HG03103 (cell line): ENCODE measurements around the gene CRB1.

Source experiments
- ATAC-seq: cut with Tn5 transposase; IDR thresholded peaks from one replicate; pipeline ENCODE4 v1.9.1; 2021; ENCODE audit warnings: low read depth; ENCODE audit not compliant: unreplicated experiment

Gene CRB1

DNA sequence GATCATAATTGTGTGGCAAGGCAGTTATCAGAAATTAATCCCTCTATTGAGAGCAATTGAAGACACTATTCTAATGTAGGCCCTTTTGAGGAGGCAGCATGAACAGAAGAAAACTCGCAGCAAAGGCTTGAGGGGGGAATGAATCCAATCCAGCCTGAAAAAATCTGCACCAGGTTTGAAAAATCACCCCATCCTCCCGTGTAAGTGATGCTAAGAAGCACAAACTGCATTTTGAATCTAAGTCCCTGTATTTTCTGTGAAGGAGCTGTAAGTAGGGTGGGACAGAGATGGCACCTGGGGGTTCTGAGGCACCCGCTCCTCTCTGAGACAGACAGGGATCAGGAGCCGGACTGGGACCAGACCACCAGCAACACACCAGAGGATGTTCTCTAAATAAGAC is at the start of gene CRB1:
TSS of gene CRB1 (plus strand) at position 241 of the 400 bp plus-strand sequence. CDS start 161 bp downstream, outside the sequence.
- ATAC-seq: no peak

DNA sequence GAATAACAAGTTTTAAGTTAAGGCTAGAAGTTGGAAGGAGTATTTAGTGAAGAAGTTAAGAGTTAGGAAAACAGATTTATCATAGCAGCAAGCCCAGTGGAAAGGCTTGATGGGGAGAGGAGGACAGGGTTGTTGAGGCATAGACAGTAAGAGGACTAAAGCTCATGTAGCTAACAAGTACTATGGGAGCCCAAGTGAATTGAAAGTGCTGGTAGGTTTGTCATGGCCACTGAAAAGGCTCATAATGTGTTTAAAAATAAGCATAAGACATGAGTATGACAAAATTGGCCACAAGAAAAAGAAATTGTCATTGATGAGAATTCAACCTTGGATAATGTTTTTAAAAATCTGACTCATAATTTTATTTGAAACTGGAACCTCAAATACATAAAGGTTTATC is 49.2 kb upstream of the CRB1 start:
- ATAC-seq: no peak

DNA sequence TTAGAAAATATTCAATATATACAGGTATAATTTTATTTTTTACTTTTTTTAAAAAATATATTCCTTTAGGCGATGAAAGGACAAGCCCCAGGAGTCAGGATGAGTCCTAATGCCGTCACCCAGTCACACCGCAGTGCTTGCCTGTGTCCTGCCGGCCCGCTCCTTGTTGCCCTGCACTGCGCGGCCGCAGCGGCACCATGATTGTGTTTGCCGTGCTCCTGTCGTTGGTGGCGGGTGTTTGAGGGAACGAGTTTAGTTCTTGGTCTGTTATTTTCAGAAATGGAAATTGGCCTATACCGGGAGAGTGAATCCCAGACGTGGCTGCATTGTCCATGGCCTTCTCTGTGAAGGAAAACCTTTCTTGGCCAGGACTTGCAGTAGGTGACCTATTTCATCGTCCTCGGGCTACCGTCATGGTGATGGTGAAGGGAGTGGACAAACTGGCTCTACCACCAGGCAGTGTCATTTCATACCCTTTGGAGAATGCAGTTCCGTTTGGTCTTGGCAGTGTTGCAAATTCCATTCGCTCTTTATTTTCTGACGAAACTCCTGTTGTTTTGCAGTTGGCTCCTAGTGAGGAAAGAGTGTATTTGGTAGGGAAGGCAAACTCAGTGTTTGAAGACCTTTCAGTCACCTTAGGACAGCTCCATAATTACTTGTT is 45.9 kb upstream of the CRB1 start:
- ATAC-seq: no peak

DNA sequence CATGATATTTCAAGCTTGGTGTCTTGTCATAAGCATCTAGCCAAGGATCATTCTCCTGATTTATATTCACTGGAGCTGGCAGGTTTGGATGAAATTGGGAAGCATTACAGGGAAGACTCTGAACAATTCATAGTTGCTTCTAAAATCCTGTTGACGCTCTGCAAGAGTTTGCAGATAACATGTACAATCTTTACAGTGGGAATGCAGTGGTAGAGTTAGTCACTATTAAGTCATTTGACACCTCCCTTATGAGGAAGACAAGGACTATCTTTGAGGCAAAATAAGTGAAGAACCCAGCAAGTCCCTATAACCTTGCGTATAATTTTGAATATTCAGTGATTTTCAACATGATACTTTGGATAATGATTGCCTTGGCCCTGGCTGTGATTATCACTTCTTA is 45.3 kb upstream of the CRB1 start:
- ATAC-seq: no peak

DNA sequence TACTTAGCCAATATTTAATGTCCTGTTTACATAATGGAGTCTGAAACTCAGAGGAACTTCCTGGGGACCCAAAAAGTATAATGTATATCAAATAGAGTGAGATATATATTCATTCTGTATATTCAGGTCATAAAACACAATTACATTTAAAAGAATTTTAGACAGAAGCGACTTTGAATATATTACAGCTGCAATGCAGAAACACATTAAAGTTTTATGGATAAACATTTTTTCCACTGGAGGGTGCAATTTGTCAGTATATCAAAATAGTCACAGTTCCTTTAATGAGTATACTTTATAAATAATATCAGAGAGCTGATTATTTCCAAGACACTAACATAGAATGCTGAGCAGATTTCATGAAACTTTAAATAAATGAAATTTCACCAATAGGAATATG is 43.9 kb upstream of the CRB1 start:
- no peak for ATAC-seq

DNA sequence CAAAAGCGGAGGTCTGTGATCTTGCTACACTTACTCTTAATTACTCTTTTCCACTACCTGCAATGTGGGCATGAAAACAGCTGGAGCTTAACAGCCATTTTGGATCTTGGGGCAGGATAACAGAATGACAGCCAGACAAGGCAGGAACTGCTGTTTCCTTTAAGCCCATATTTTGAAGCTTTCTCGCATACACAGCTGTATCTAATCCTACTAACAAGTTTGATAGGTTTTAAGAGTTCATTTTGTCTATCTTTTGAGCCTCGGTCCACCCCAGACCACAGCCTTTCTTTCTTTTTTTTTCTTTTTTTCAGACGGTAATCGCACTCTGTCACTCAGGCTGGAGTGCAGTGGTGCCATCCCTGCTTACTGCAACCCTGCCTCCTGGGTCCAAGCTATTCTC is 42.4 kb upstream of the CRB1 start:
- no peak for ATAC-seq

DNA sequence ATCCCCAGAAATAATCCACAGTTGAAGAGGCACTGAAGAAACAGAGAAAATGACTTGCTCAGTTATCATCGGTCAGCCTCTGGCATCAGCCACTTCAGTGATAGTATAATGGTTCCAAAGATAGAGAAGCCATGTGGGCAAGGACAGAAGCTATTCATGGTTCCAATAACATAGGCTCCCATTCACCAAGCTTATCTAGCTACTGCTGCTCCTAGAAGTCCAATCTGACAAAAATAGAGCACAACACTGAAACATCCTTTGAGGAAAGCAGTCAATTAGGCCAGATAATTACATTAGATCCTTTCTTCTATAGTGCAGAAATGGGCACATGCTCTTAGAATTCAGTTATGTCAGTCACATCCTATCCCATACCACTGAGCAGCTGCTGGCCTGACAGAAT is 33.5 kb upstream of the CRB1 start:
- no peak for ATAC-seq

DNA sequence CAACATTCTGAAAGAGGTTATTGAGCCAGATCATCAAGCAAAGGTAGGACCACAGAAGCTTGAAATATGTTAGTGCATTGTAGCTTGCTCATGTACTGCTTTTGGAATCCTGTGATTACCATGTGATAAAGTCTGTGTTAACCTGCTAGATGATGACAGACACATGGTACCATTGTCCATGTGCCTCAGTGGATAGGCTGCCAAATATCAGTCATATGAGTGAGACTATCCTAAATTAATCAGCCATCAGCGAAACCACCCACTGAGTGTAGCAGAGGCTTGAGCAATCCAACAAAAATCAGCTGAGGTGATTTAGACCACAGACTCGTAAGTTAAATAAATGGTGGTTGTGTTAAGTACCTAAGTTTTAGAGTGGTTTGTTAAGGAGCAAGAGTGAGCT is 32.7 kb upstream of the CRB1 start:
- ATAC-seq: no peak

DNA sequence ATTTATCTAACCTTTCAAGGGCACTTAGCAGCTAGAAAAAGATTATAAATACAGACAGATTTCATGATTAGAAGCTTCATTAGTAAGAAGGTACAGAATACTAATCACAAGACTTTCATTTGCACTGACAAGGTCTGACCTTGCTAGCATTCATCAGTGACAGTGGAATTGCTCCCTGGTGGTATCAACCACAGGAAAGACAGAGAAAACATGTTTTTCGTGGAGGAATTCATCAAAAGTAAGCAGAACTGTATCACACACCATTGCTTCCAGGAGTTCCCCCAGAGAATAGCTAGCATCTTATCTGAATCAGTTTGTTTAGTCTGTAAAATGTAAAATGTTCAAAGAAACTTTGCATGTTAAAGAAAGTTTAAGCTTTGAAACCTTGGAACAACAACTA is 20.6 kb upstream of the CRB1 start:
- no peak for ATAC-seq

DNA sequence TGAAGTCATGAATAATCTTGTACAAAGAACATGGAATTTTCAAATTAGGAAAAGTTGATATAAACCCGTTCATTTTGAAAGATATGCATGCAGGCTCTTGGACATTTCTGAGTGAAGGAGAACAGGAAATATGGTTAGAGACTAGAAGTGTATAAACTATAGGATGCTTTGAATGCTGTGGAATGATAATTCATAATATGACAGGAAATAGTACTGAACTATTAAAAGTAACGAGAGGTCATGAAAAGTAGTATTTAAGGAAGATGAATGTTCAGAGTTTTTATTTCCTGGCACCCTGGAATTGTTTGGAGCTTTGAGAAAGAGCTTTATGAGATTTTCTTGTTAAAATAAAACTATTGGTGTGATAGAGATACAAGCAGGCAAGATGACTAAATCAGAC is 18.7 kb upstream of the CRB1 start:
- no peak for ATAC-seq

DNA sequence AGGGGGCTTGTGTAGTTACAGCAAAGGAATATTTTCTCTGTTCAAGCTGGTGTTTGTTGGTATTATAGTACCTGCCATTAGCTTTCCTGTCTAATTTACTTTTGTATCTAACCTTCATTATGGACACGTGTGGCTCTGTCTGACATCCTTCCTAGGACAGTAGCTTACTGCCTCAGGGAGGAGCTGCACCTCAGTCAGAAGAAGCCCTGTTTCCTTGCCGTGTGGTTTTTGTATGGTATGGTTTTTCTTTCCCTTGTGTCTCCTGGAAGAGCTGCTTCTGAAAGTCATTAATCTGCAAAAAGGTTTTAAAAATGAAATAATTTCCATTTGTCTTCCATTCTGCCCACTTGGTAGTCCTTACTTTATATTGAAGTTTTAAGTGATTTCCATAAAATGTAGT is 17.4 kb upstream of the CRB1 start:
- ATAC-seq: no peak

DNA sequence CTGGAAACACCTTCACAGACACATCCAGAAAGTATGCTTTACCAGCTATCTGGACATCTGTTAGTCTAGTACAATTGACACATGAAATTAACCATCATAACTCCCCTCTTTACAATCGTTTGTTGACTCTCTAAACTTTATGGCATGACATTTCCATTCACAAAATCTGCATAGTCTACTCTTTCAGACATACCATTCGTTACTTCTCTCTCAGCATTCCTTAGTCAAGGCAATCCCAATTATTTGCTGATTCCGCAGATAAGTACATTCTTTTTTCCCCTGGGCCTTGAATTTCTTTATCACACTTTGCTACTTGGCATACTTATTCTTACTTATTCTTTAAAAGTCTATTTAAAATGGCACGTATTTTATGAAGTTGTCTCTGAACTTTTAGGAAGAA is 15.1 kb upstream of the CRB1 start:
- ATAC-seq: no peak

DNA sequence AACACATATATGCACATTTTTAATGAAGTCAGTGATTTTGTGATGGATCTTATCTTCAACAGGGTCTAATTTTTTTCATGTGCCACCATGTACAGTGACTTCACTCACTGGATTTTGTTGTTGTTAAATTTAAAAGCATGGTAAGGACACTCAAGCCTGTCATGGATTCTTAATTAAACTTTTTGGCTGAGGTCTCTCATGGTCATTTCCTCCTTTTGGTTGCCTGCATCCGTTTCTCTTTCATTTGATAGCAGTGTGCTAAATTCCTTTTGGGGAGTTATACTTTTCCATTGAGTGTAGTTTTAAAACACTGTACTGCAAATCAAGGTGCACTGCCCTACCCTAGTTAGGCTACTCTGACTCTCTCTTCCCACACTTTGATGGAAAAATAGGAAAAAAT is 13.2 kb upstream of the CRB1 start:
- no peak for ATAC-seq

DNA sequence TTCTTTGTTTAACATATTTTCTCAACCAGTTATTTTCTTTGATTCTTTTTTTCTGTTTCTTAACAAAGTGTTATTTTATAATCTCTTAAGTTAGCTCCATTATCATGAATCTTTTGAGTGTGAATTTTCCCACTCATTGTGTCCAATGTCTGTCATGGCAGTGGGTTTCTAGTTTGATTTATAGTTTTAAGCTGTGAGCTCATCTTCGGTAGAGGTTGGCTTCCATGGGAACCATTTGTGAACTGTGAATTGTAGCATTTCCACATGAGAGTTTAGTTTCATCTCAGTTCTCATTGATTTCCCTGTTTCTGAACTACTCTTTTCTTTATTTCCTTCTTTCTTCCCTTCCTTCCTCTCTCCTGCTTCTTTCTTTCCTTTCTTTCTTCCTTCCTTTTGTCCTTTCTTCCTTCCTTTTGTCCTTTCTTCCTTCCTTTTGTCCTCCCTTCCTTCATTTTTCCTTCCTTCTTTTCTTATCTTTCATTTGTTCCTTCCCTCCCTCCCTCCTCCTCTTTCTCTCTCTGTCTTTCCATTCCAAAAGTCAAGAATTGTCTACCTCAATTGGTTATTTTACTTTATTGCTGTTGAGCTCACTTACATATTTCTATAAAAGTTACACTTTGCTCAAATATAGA is 3.0 kb upstream of the CRB1 start:
- ATAC-seq: no peak

DNA sequence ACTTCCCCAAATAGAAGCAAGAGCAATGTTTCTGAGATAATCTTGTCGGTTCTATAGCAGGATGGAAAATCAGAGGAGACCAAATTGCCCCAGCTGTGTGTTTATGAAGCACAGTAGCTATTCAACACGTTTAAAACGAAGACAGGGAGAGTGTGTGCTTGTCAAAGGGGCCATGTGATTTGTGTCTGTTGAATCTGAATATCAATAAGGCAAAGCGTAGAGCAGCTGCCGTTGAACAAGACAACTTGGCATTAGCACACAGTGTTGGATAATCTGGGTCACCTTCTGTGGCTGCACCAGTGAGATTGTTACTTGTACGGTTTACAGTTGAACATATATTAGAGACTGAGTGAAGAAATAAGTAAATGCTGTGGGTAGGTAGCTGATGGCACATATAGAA is 1.0 kb downstream of the CRB1 start:
- ATAC-seq: no peak

DNA sequence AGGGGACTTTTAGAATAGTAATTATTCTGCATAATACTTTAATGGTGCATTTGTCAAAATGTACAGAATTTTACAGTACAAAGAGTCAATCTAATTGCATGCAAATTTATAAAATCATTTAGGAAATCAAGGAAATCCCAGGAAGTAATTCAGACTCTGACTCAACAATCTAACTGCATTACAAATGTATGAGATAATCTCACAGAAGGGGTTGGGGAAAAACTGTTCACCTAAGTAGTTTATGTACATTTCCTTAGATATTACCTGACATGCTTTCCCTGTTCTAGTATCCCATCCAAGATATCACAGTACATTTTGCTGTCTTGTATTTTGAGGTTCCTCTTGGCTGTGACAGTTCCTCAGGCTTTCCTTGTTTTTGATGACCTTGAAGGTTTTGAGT is 4.7 kb downstream of the CRB1 start:
- ATAC-seq: no peak

DNA sequence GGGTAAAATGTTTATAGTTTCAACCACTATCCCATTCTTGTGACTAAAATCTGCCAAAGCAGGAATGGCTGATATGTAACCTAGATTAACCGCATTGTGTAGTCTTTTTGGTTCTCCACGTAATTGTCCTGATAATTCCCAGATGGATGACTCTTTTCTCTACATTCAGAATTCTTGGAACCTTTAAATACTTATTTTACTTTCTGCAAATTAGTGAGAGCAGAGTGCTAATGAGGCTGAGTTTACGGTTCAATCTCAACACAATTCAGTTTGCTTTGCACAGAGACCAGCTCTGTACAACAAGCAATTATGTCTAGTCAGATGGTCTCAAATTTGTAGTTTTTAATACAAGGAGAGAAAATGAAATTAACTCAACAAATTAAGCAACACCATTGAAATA is 9.1 kb downstream of the CRB1 start:
- ATAC-seq: no peak

DNA sequence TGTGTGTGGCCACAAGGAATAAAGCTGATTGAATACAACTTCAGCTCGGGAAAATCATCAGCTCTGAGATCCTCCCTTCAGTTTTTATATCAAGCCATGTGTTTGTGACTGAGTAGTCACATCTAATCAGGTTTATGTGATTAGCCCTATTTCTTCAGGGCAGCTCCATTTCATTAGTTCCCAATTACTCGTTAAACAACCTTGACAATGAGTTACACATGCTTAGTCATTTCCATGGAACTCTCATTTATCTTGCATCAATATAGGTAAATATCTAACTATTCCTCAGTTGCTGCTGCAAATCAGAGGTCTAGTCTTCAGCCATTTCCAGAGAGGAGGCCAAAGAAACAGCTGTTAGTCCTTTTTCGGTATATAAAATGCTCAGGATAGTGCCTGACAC is 16.3 kb downstream of the CRB1 start:
- no peak for ATAC-seq

DNA sequence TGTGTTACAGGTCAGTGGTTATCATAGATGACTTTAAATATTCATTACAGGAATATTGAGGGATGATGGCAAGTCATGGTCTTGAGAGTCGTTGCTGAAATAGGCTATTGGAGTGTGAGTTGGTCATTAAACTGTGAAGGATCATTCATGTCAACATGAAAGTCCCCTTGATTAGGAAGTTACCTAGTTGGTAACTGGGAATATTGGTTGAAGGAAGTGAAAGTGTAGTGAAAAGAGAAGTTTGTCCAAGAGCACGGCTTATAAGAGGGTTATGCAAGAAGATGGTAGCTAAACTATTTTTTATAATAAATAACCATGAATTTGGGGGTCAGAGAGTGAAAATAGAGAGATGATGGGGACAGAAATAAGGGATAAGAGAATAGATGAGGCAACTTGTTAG is 16.9 kb downstream of the CRB1 start:
- no peak for ATAC-seq

DNA sequence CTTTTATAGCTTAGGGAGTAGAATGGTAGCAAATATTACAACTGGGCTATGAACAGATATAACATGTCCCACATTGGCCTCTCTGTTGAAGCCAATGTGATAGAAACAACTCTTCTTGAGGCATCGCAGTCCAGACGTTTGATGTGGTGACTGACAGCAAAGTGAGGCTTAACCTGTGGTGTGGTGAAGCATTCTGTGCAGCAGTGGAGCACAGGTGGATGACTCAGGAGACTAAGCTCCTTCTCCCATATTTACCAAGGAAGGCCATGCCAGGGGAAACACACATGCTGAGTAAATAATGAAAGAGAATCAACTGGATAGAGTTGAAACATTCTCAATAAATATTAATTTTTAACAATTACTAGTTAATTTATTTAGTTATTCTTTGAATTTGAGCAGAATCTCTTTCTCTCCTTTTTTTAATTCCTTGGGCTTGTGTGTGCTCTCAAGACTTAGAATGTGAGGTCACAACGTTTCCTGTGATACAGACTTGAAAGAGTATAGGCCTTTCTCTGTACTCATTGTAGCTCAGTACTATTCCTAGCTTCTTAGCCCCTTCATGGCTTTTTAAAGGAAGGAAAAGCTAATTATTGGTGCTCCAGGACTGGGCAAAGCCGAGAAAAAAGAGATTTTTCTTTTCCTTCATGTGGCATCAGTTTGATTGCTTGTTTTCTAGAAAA is 17.6 kb downstream of the CRB1 start:
- no peak for ATAC-seq

DNA sequence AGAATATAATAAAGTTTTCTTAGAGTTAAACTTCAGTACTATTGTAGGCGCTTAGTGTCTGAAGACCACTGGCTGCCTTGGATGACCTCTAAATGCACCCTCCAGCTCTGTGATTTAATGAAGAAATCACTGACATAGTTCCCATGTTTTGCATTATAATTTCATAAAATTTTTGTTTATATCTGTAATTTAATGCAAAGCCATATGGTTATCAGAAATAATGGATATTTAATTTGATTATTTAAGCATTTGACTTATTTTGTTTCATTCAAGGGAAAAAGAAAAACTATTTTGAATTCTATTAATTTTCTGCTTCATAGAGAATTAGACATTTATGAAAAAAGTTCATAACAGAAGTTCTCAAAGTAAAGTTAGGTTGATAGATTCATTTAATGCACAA is 18.6 kb downstream of the CRB1 start:
- ATAC-seq: no peak

DNA sequence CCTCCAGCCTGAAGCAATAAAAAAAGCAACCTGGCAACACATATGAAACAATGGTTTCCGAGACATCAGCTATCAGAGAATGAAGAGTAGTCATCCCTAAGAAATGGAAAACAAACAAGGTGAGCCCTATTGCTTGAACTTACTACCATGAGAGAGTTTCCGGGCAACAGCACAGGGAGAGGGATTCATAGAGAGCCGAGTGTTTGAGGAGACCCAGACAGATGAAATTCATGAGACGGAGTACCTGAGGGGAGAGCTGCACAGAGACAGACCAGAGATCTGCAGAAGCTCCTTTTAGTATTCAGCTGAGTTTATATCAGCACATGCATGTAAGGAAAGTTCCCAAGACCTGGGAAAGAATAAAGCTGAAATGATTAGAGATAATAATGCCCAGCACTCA is 19.8 kb downstream of the CRB1 start:
- ATAC-seq: no peak
